RWPE1 (cell line): ENCODE results near the gene OR6K6.

Experiments
- CTCF ChIA-PET: fragments of 350-600 bp; sonication (Branson Sonifier 250); formaldehyde crosslinking; extraction: SDS; loops from one replicate; lab custom pipeline; 2021; lab: Yijun Ruan, JAX
- POLR2A ChIA-PET: fragments of 400-600 bp; formaldehyde crosslinking; extraction: SDS; loops from one replicate; lab custom pipeline; 2020; ENCODE audit warnings: antibody characterized with exemption; ENCODE audit not compliant: low non-redundant PET; lab: Yijun Ruan, JAX
- DNase-seq: peaks from one replicate; pipeline ENCODE4 v3.0.0; 2012; ENCODE audit warnings: low spot score
- H3K27ac ChIP-seq: fragments of 450-650 bp; 2 replicates; pipeline ENCODE4 v1.5.1; 2017
- TF ChIP-seq, protein P1 (sequence below): fragments of 450-650 bp; conservative IDR thresholded peaks from 2 replicates; pipeline ENCODE4 v1.5.1; 2017; ENCODE audit warnings: low read depth, mild to moderate bottlenecking

OR6K6 gene

DNA sequence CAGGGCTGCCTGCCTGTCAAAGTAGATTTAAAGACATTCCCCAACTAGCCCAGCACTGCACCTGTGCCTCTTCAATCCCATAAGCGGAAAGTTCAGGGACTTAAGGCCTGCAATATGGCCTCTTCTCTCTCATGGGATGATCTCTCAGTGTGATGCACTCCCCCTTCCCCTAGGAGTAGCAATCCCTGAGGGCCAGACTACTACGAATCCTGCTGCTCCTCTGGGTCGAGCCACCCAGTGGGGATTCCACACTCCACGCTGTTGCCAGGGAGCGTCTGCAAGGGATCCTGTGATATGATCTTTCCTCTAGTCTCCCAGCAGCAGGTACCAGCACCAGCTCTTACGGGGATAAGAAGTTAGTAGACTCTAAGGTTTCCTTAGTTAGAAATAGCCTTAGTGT is 39.7 kb downstream of the OR6K6 start:
- POLR2A ChIA-PET = no interaction called here
- TF ChIP-seq, protein P1, sequence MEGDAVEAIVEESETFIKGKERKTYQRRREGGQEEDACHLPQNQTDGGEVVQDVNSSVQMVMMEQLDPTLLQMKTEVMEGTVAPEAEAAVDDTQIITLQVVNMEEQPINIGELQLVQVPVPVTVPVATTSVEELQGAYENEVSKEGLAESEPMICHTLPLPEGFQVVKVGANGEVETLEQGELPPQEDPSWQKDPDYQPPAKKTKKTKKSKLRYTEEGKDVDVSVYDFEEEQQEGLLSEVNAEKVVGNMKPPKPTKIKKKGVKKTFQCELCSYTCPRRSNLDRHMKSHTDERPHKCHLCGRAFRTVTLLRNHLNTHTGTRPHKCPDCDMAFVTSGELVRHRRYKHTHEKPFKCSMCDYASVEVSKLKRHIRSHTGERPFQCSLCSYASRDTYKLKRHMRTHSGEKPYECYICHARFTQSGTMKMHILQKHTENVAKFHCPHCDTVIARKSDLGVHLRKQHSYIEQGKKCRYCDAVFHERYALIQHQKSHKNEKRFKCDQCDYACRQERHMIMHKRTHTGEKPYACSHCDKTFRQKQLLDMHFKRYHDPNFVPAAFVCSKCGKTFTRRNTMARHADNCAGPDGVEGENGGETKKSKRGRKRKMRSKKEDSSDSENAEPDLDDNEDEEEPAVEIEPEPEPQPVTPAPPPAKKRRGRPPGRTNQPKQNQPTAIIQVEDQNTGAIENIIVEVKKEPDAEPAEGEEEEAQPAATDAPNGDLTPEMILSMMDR = no peak
- DNase-seq = no peak
- CTCF ChIA-PET = no interaction called here
- no peak overlapping the region for H3K27ac ChIP-seq

DNA sequence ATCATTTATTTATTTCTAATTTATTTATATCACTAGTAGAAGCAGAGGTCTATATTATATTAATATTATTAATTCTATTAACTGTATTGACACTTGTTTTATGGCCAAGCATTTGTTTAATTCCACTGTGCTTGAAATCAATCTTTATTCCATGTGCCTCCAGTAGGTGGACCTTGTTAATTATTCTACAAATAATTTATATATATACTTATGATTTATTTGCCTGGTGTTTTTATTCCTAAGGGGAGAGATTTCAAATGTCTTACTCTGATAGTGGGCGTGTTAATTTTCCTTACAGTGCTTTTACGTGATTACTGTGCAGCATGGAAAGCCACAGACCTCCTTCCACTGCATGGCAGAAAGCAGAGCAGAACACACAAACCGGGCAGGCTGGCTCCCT is 44.0 kb downstream of the OR6K6 start:
- ChIA-PET POLR2A (no interaction called here), CTCF (no interaction called here)
- H3K27ac ChIP-seq = no peak overlapping the region
- TF ChIP-seq, protein P1 = no peak
- DNase-seq = peak; percentile 4

DNA sequence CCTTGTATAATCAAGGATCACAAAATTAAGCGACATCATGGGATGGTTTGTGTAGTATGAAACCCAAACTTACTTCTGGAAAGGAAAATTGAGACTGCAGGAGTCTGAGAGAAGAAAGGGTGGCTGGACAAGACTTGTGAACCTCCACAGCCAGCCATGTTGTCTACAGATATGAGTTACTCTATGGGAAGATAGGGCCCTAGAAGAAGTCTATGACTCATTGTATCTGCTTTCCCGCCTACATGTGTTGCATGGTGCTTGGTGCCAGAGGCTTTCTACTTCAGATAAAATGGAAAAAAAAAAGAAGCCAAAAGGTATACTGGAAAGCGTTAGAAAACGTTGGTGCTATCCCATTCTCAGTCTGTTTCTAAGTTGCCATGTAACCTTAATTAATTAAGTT is 45.2 kb downstream of the OR6K6 start:
- TF ChIP-seq, protein P1 = no peak
- CTCF ChIA-PET = no interaction called here
- H3K27ac ChIP-seq = no peak overlapping the region
- POLR2A ChIA-PET = no interaction called here
- no peak for DNase-seq

DNA sequence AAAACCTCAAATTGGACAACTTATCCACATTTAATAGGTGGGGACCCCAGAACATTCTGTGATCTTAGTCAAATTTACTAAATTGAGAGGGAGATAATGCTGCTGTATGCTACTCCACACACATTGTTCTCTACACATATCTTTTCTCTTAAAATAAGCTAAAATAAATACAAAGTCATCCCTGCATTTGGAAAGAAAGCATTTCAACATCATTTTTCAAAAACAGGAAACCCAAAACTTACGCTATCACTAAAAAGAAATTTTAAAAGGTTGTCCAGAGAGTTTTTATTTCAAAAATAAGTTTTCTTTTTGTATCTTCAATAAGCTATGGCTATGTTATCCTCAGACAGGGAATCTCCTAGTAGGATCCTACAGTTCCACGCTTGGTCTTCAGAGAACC is 46.0 kb downstream of the OR6K6 start:
- CTCF ChIA-PET = no interaction called here
- no peak overlapping the region for H3K27ac ChIP-seq
- POLR2A ChIA-PET = no interaction called here
- TF ChIP-seq, protein P1 = no peak
- DNase-seq = no peak

DNA sequence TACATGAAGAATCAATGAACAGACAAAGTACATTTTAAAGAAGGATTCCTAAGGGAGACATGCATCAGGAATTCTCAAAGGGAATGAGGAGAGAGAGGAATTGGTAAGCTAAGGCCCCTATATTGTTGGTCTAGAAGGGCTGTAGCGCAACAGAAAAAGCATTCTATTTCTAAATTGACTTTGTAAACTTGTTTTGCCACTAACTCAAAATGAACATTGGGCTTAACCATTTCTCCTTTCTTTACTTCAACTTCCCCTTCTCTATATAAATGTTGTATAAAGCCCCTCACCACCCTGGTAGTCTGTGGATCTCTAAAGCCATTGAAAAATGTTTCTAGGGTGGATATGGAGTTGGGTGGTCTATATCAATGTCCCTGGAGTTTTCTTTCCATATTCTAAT is 46.9 kb downstream of the OR6K6 start:
- CTCF ChIA-PET = no interaction called here
- no peak for DNase-seq

DNA sequence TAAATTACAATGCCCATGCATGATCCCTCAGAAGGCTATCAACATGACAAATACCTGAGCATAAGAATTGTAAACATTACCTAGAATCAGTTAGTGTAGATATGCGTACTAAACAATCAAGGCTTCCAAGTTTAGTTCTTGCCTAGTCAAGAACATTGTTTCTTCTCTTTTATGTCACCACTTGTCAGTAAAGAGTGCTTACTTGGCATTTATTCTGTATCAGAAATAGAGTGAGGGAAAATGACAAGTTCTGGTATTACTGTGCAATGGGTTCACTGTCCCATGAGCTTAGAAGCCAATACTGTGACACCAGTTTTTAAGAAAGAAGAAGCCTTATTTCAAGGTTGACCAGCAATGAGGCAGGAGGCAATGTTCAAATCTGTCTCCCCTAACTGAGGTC is 49.2 kb downstream of the OR6K6 start:
- POLR2A ChIA-PET = no interaction called here

More for the DNA sequence above, 46.9 kb downstream of the OR6K6 start:
- no peak overlapping the region for H3K27ac ChIP-seq
- TF ChIP-seq, protein P1 = no peak
- POLR2A ChIA-PET = no interaction called here

More for the DNA sequence above, 49.2 kb downstream of the OR6K6 start:
- TF ChIP-seq, protein P1 = no peak
- CTCF ChIA-PET = no interaction called here
- H3K27ac ChIP-seq = no peak overlapping the region
- DNase-seq = no peak
